ENCODE results near the gene USP49.

DNA sequence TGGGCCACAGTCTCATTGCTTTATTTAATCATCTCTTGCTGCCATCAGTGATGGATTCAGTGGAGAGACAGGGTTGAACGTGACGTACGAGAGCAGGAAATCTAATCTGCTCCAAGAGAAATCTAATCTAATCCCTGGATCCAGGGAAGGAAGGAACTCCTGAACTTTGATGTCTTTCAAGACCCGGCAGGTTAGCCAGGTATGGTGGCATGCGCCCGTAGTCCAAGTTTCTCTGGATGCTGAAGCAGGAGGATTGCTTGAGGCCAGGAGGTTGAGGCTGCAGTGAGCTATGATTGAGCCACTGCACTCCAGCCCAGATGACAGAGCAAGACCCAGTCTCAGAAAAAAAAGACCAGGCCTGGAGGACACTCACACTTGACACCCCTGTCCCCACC, 136.5 kb downstream of the USP49 start:
- TF ChIP-seq TARDBP (CRISPR knock-in tag; IDR thresholded peaks at IDR 0.05) (no peak), TSC22D2 (CRISPR knock-in tag; IDR thresholded peaks at IDR 0.05; ENCODE audit: borderline replicate concordance) (no peak)
